HEK293T (cell line): ENCODE data around the gene NME7.
"Not testable (repeated sequence)": the region's sequence is repeated elsewhere in the genome, so short reads cannot be mapped to it uniquely, and the experiment has no call there.

Experiments
- BHLHE40 ChIP-seq: fragments of 450-650 bp; IDR thresholded peaks from 2 replicates; pipeline ENCODE4 v1.6.1; 2016; ENCODE audit warnings: mild to moderate bottlenecking, moderate library complexity, borderline replicate concordance
- ELF4 ChIP-seq: fragments of 450-650 bp; IDR thresholded peaks from 2 replicates; pipeline ENCODE4 v1.6.1; 2017; ENCODE audit warnings: antibody characterized with exemption
- FOXM1 ChIP-seq: fragments of 450-650 bp; IDR thresholded peaks from 2 replicates; pipeline ENCODE4 v1.6.1; 2017; ENCODE audit warnings: mild to moderate bottlenecking, borderline replicate concordance
- NFRKB ChIP-seq: fragments of 450-650 bp; IDR thresholded peaks from 2 replicates; pipeline ENCODE4 v1.6.1; 2016; ENCODE audit warnings: mild to moderate bottlenecking, moderate library complexity
- PKNOX1 ChIP-seq: fragments of 450-650 bp; IDR thresholded peaks from 2 replicates; pipeline ENCODE4 v1.6.1; 2016
- SP1 ChIP-seq: fragments of 450-650 bp; IDR thresholded peaks from 2 replicates; pipeline ENCODE4 v1.6.1; 2017

- TF ChIP-seq ELF4, BHLHE40, SP1, NFRKB, PKNOX1, FOXM1: not testable (repeated sequence)
These were observed 35.0 kb upstream of the NME7 start for GRCh38 chr1:169402578-169402977.
